Ishikawa (cell line): Measurements from ENCODE around the gene SUFU.

Experiments used
- CEBPB ChIP-seq: IDR thresholded peaks from 2 replicates; pipeline ENCODE4 v1.6.1; 2012
- CREB1 ChIP-seq: IDR thresholded peaks from 2 replicates; pipeline ENCODE4 v1.6.1; 2012; ENCODE audit warnings: low read depth
- EGR1 ChIP-seq: IDR thresholded peaks from 2 replicates; pipeline ENCODE4 v1.6.1; 2012
- EP300 ChIP-seq: IDR thresholded peaks from 2 replicates; pipeline ENCODE4 v1.6.1; 2012; ENCODE audit warnings: borderline replicate concordance
- FOXM1 ChIP-seq: IDR thresholded peaks from 2 replicates; pipeline ENCODE4 v1.6.1; 2012; ENCODE audit warnings: low read depth, borderline replicate concordance
- NFIC ChIP-seq: IDR thresholded peaks from 2 replicates; pipeline ENCODE4 v1.6.1; 2012
- RAD21 ChIP-seq: IDR thresholded peaks from 2 replicates; pipeline ENCODE4 v1.6.1; 2012; ENCODE audit warnings: low read depth
- TAF1 ChIP-seq: IDR thresholded peaks from 2 replicates; pipeline ENCODE4 v1.6.1; 2012; ENCODE audit warnings: low read depth, mild to moderate bottlenecking
- TCF12 ChIP-seq: IDR thresholded peaks from 2 replicates; pipeline ENCODE4 v1.6.1; 2012; ENCODE audit warnings: low read depth
- TEAD4 ChIP-seq: IDR thresholded peaks from 2 replicates; pipeline ENCODE4 v1.6.1; 2012
- YY1 ChIP-seq: IDR thresholded peaks from 2 replicates; pipeline ENCODE4 v1.6.1; 2012; ENCODE audit warnings: low read depth
- ZBTB7A ChIP-seq: IDR thresholded peaks from 2 replicates; pipeline ENCODE4 v1.6.1; 2012; ENCODE audit warnings: low read depth
- TF ChIP-seq, protein P1 (sequence below): IDR thresholded peaks from 2 replicates; pipeline ENCODE4 v1.6.1; 2012
- TF ChIP-seq, protein P2 (sequence below): IDR thresholded peaks from 2 replicates; pipeline ENCODE4 v1.6.1; 2012
- TF ChIP-seq, protein P3 (sequence below): IDR thresholded peaks from 2 replicates; pipeline ENCODE4 v1.6.1; 2012; ENCODE audit warnings: low read depth, mild to moderate bottlenecking

Gene SUFU

GRCh38 chr10:102641880-102642735, 138.3 kb downstream of the SUFU start:
- TF ChIP-seq EGR1 (no peak), NFIC (no peak), YY1 (no peak), ZBTB7A (peak; percentile 92), TEAD4 (no peak), EP300 (peak; percentile 33; the same call in 1 of the 2 replicates), RAD21 (no peak), TCF12 (peak; percentile 41; the same call in 1 of the 2 replicates), FOXM1 (no peak), CREB1 (peak; percentile 55), TAF1 (peak; percentile 70), CEBPB (0 out of 2 replicates have a peak, but pooled peaks have one; percentile 4)
- TF ChIP-seq, protein P1, sequence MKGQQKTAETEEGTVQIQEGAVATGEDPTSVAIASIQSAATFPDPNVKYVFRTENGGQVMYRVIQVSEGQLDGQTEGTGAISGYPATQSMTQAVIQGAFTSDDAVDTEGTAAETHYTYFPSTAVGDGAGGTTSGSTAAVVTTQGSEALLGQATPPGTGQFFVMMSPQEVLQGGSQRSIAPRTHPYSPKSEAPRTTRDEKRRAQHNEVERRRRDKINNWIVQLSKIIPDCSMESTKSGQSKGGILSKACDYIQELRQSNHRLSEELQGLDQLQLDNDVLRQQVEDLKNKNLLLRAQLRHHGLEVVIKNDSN = peak; percentile 96
- TF ChIP-seq, protein P2, sequence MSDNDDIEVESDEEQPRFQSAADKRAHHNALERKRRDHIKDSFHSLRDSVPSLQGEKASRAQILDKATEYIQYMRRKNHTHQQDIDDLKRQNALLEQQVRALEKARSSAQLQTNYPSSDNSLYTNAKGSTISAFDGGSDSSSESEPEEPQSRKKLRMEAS = peak; percentile 58; the same call in 1 of the 2 replicates
- TF ChIP-seq, protein P3, sequence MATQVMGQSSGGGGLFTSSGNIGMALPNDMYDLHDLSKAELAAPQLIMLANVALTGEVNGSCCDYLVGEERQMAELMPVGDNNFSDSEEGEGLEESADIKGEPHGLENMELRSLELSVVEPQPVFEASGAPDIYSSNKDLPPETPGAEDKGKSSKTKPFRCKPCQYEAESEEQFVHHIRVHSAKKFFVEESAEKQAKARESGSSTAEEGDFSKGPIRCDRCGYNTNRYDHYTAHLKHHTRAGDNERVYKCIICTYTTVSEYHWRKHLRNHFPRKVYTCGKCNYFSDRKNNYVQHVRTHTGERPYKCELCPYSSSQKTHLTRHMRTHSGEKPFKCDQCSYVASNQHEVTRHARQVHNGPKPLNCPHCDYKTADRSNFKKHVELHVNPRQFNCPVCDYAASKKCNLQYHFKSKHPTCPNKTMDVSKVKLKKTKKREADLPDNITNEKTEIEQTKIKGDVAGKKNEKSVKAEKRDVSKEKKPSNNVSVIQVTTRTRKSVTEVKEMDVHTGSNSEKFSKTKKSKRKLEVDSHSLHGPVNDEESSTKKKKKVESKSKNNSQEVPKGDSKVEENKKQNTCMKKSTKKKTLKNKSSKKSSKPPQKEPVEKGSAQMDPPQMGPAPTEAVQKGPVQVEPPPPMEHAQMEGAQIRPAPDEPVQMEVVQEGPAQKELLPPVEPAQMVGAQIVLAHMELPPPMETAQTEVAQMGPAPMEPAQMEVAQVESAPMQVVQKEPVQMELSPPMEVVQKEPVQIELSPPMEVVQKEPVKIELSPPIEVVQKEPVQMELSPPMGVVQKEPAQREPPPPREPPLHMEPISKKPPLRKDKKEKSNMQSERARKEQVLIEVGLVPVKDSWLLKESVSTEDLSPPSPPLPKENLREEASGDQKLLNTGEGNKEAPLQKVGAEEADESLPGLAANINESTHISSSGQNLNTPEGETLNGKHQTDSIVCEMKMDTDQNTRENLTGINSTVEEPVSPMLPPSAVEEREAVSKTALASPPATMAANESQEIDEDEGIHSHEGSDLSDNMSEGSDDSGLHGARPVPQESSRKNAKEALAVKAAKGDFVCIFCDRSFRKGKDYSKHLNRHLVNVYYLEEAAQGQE = no peak

- TF ChIP-seq, protein P1 = no peak
- no peak for TF ChIP-seq FOXM1
- TF ChIP-seq TEAD4 = no peak
- TF ChIP-seq EP300 = peak; percentile 22; the same call in 1 of the 2 replicates
- peak; percentile 67; the same call in 1 of the 2 replicates for TF ChIP-seq YY1
- TF ChIP-seq CEBPB = no peak
- no peak for TF ChIP-seq EGR1
- no peak for TF ChIP-seq CREB1
- TF ChIP-seq RAD21 = no peak
- TF ChIP-seq TAF1 = no peak; the same call in 1 of the 2 replicates
- TF ChIP-seq, protein P3 = no peak
- no peak for TF ChIP-seq NFIC
- TF ChIP-seq TCF12 = no peak
- TF ChIP-seq ZBTB7A = peak; percentile 30; the same call in 1 of the 2 replicates
- TF ChIP-seq, protein P2 = no peak
These were observed 139.1 kb downstream of the SUFU start for GRCh38 chr10:102642736-102643335.

DNA sequence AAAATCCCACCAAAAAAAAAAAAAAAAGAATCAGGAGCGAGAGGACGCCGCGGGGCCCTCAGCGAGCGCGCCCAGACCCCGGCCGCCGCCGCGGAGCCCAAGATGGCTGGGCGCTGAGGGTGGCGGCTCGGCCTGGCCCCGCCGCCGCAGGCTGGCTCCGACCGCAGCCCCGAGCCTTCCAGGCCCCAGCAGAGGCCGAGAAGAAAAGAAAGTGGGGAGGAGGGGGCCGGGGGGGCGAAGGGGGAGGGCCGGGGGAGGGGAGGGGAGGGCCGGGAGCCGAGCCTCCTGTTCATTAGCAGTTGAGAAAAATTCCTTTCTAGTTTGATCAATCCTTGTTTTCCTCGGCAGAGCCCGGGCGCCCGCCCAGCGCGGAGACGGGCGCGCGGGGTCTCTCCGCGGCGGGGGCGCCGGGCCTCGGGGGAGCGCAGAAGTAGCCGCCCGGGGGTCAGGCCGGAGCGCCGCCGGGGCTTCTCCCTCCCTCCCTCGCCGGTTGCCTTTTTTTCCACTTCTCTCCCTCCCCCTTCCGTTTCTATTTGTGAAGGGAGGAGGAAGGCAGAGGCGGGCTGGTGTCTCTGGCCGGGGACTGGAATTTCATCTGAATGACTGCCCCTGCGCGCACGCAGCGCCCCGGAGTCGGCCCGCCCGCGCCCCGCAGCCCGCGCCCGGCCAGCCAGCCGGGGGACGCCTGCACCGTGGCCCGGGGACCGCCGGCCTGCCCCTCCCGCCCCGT, 139.7 kb downstream of the SUFU start:
- TF ChIP-seq TAF1 (peak; percentile 17; the same call in 1 of the 2 replicates), ZBTB7A (peak; percentile 88), EGR1 (no peak; the same call in 1 of the 2 replicates), FOXM1 (no peak), TCF12 (peak; percentile 6; the same call in 1 of the 2 replicates), YY1 (peak; percentile 60), EP300 (0 out of 2 replicates have a peak, but pooled peaks have one; percentile 5)
- TF ChIP-seq, protein P3 = no peak
